Astrocyte of the spinal cord (primary cell): ENCODE measurements around the gene MSI2.

Experiments used
- DNase-seq: peaks from one replicate; pipeline ENCODE4 v3.0.0; 2011; ENCODE audit warnings: low read depth, low spot score
- H3K4me3 ChIP-seq: 2 replicates; pipeline ENCODE4 v1.5.1; 2011; ENCODE audit warnings: low read depth, mild to moderate bottlenecking, low read length, moderate library complexity
- CTCF ChIP-seq: IDR thresholded peaks from 2 replicates; pipeline ENCODE4 v1.5.1; 2012; ENCODE audit warnings: low read depth, mild to moderate bottlenecking, low read length, inconsistent platforms
- in situ Hi-C: cut with HindIII; loops from 2 replicates; pipeline ENCODE4 v1.10.0; 2017; ENCODE audit warnings: low sequenced_read_pairs

MSI2 gene

GRCh38 chr17:57284984-57285646 is 28.8 kb downstream of the MSI2 start:
- in situ Hi-C loops = no loop called here
- no peak for DNase-seq
- no peak overlapping the region for H3K4me3 ChIP-seq
- TF ChIP-seq CTCF = no peak

GRCh38 chr17:57285701-57286100 is 29.4 kb downstream of the MSI2 start:
- TF ChIP-seq CTCF = no peak
- DNase-seq = no peak
- no peak overlapping the region for H3K4me3 ChIP-seq
- in situ Hi-C loops = no loop called here

GRCh38 chr17:57286399-57287105 is 30.2 kb downstream of the MSI2 start:
- in situ Hi-C loops = no loop called here
- peak; percentile 39 for DNase-seq
- H3K4me3 ChIP-seq = no peak overlapping the region
- no peak for TF ChIP-seq CTCF

- DNase-seq = no peak
- no peak overlapping the region for H3K4me3 ChIP-seq
- TF ChIP-seq CTCF = no peak
- in situ Hi-C loops = no loop called here
These were observed 31.9 kb downstream of the MSI2 start for GRCh38 chr17:57288040-57288772.

- DNase-seq = no peak
- TF ChIP-seq CTCF = no peak
- no peak overlapping the region for H3K4me3 ChIP-seq
- in situ Hi-C loops = no loop called here
These were observed 32.4 kb downstream of the MSI2 start for GRCh38 chr17:57288773-57289121.

- H3K4me3 ChIP-seq = no peak overlapping the region
- DNase-seq = no peak
- no peak for TF ChIP-seq CTCF
- in situ Hi-C loops = no loop called here
These were observed 32.8 kb downstream of the MSI2 start for GRCh38 chr17:57289130-57289529.
